Measurements from ENCODE around the gene PSMA6. TPM values are rescaled to one million over a fixed set of nuclear protein-coding genes. Genes with fewer than 3 reads are reported as not detected.

PSMA6 gene
- polyA plus RNA-seq, 1 donor (not counting 4 experiments of a cell fraction or from before 2014, with no cell fraction given): 326 TPM

DNA sequence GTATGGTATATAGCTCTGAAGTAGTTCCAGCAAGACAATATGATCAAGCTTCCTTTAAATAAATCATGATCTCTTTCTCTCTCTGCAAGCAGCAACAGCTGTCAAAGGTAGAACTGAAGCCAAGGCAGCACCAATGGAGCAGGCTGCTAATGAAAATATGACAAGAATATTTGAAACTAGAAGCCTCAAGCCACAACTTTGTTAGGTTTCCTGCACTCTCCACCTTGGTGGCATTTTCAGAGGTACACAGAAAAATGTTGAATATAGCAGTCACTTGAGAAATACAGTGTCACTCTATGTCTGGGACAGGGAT lies 43.8 kb upstream of the PSMA6 start:
- no peak for TF ChIP-seq EZH2 (IDR thresholded peaks at IDR 0.05; ENCODE audit: low read length)
- TF ChIP-seq CTCF (optimal IDR thresholded peaks at IDR 0.05 in 1 of 3, IDR thresholded peaks at IDR 0.05 in 1 of 3, conservative IDR thresholded peaks at IDR 0.05 in 1 of 3; ENCODE audit: extremely low read depth in 1 of 3, insufficient read depth in 2 of 3, low read length in 3 of 3): no peak
- no peaks in the 10 kb centered on the region for H3K4me1 ChIP-seq (ENCODE audit: control insufficient read depth, extremely low read depth, insufficient read depth, low read length)
- no peak overlapping the region for H3K9ac ChIP-seq (ENCODE audit: control insufficient read depth, extremely low read depth, insufficient read depth, low read length)
- dilution Hi-C loops (cut with MboI; ENCODE audit: extremely low pct_ligation_motif_present, low sequenced_read_pairs): no loop called here
- no peaks in the 10 kb centered on the region for H3K9me1 ChIP-seq (ENCODE audit: control insufficient read depth, extremely low read depth, insufficient read depth, low read length)
- H3K27me3 ChIP-seq (ENCODE audit: control insufficient read depth, extremely low read depth, insufficient read depth, low read length): no peaks in the 10 kb centered on the region
- no peaks in the 10 kb centered on the region for H3K79me2 ChIP-seq (ENCODE audit: control insufficient read depth, insufficient read depth, low read length)
- no peaks in the 10 kb centered on the region for H4K20me1 ChIP-seq (ENCODE audit: control insufficient read depth, extremely low read depth, insufficient read depth, low read length)
- peaks cover 0 to 3% of the 10 kb centered on the region in 2 experiments for H3K36me3 ChIP-seq (ENCODE audit: control insufficient read depth in 2 of 2, extremely low read depth in 1 of 2, insufficient read depth in 2 of 2, low read length in 2 of 2)
- no peaks in the 10 kb centered on the region for H3K9me3 ChIP-seq (ENCODE audit: control insufficient read depth, low read depth, low read length)
- H3K4me2 ChIP-seq (ENCODE audit: control insufficient read depth, extremely low read depth, insufficient read depth, low read depth, low read length): no peak overlapping the region
- H3K4me3 ChIP-seq (ENCODE audit: control insufficient read depth in 2 of 3, extremely low read depth in 1 of 3, insufficient read depth in 2 of 3, low read depth in 1 of 3, low read length in 3 of 3): no peak overlapping the region
- DNase-seq (ENCODE audit: low read depth, low spot score) (no peak), FAIRE-seq (no peak)
- H2AFZ ChIP-seq (ENCODE audit: control insufficient read depth, low read length): no peak overlapping the region
- H3K27ac ChIP-seq (ENCODE audit: control insufficient read depth, insufficient read depth, low read length): no peak overlapping the region

- no peaks in the 10 kb centered on the region for H3K9me3 ChIP-seq (ENCODE audit: control insufficient read depth, low read depth, low read length)
- no peaks in the 10 kb centered on the region for H3K4me1 ChIP-seq (ENCODE audit: control insufficient read depth, extremely low read depth, insufficient read depth, low read length)
- no peaks in the 10 kb centered on the region for H3K79me2 ChIP-seq (ENCODE audit: control insufficient read depth, insufficient read depth, low read length)
- DNase-seq (ENCODE audit: low read depth, low spot score): no peak
- H3K36me3 ChIP-seq (ENCODE audit: control insufficient read depth in 2 of 2, extremely low read depth in 1 of 2, insufficient read depth in 2 of 2, low read length in 2 of 2): peaks cover 0 to 2% of the 10 kb centered on the region in 2 experiments
- H3K4me2 ChIP-seq (ENCODE audit: control insufficient read depth, extremely low read depth, insufficient read depth, low read depth, low read length): no peak overlapping the region
- no peak overlapping the region for H3K4me3 ChIP-seq (ENCODE audit: control insufficient read depth in 2 of 3, extremely low read depth in 1 of 3, insufficient read depth in 2 of 3, low read depth in 1 of 3, low read length in 3 of 3)
- FAIRE-seq: no peak
- H3K9me1 ChIP-seq (ENCODE audit: control insufficient read depth, extremely low read depth, insufficient read depth, low read length): no peaks in the 10 kb centered on the region
- dilution Hi-C loops (cut with MboI; ENCODE audit: extremely low pct_ligation_motif_present, low sequenced_read_pairs): no loop called here
- H3K27me3 ChIP-seq (ENCODE audit: control insufficient read depth, extremely low read depth, insufficient read depth, low read length): no peaks in the 10 kb centered on the region
- no peaks in the 10 kb centered on the region for H4K20me1 ChIP-seq (ENCODE audit: control insufficient read depth, extremely low read depth, insufficient read depth, low read length)
- TF ChIP-seq EZH2 (IDR thresholded peaks at IDR 0.05; ENCODE audit: low read length): no peak
- TF ChIP-seq CTCF (optimal IDR thresholded peaks at IDR 0.05 in 1 of 3, IDR thresholded peaks at IDR 0.05 in 1 of 3, conservative IDR thresholded peaks at IDR 0.05 in 1 of 3; ENCODE audit: extremely low read depth in 1 of 3, insufficient read depth in 2 of 3, low read length in 3 of 3): no peak
- H3K27ac ChIP-seq (ENCODE audit: control insufficient read depth, insufficient read depth, low read length): no peak overlapping the region
- no peak overlapping the region for H2AFZ ChIP-seq (ENCODE audit: control insufficient read depth, low read length)
- H3K9ac ChIP-seq (ENCODE audit: control insufficient read depth, extremely low read depth, insufficient read depth, low read length): no peak overlapping the region
These were observed 41.9 kb upstream of the PSMA6 start for GRCh38 chr14:35250319-35250718.
